HEK293T (cell line): ENCODE results near the gene L3MBTL3.

Experiments used
- ELF4 ChIP-seq: fragments of 450-650 bp; IDR thresholded peaks from 2 replicates; pipeline ENCODE4 v1.6.1; 2017; ENCODE audit warnings: antibody characterized with exemption
- FOXA1 ChIP-seq: fragments of 450-650 bp; IDR thresholded peaks from 2 replicates; pipeline ENCODE4 v1.6.1; 2016; ENCODE audit warnings: mild to moderate bottlenecking
- LEF1 ChIP-seq: fragments of 450-650 bp; IDR thresholded peaks from 2 replicates; pipeline ENCODE4 v1.6.1; 2017; ENCODE audit warnings: mild to moderate bottlenecking, borderline replicate concordance
- SUZ12 ChIP-seq: fragments of 450-650 bp; IDR thresholded peaks from 2 replicates; pipeline ENCODE4 v1.6.1; 2016; ENCODE audit warnings: mild to moderate bottlenecking
- TARDBP ChIP-seq: fragments of 450-650 bp; IDR thresholded peaks from 2 replicates; pipeline ENCODE4 v1.6.1; 2016

DNA sequence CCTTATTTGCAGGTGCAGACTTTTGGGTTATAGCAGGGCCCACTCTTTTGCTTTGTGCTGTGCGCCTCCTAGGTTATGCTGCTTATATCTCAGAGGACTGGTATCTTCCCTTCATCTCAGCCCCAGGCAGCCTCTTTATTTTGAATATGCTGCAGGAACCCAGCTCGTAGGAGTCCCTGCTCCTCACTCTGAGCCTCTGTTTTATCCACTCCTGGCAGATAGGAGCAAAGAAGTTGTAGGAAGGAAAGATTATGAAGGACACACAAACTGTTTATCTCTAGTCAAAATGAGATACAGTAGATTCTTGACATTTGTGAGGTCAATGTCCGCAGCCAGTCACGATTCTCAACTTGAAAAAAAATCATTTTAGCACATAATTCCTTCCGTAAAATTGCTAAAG, 15.6 kb downstream of the L3MBTL3 start:
- TF ChIP-seq ELF4 = no peak
- no peak for TF ChIP-seq FOXA1
- no peak for TF ChIP-seq LEF1
- no peak for TF ChIP-seq TARDBP
- TF ChIP-seq SUZ12 = no peak
